Amniotic stem cell (primary cell): ENCODE data around the gene SYN1.
"Not testable (repeated sequence)": the region's sequence is repeated elsewhere in the genome, so short reads cannot be mapped to it uniquely, and the experiment has no call there.

Experiments used
- DNase-seq: peaks from one replicate; lab custom pipeline; 2025; lab: John Stamatoyannopoulos, UW

The SYN1 gene

GRCh38 chrX:47619486-47620302 lies at the start of gene SYN1:
SYN1 (minus strand) TSS chrX:47619857; CDS start chrX:47619728, 129 bp downstream.
- DNase-seq: peak; percentile 4

GRCh38 chrX:47665797-47666196 lies 46.1 kb upstream of the SYN1 start:
- not testable (repeated sequence) for DNase-seq

GRCh38 chrX:47664737-47665136 lies 45.1 kb upstream of the SYN1 start:
- DNase-seq: no peak

GRCh38 chrX:47662144-47662657 lies 42.5 kb upstream of the SYN1 start:
- DNase-seq: peak; percentile 55

- no peak for DNase-seq
These were observed 41.9 kb upstream of the SYN1 start for GRCh38 chrX:47661539-47661938.

- no peak for DNase-seq
These were observed 39.7 kb upstream of the SYN1 start for GRCh38 chrX:47659421-47659726.

- DNase-seq: peak; percentile 85
These were observed 39.2 kb upstream of the SYN1 start, which contains the start of gene UXT for GRCh38 chrX:47658684-47659420. UXT (minus strand) TSS chrX:47659180; CDS start chrX:47658927, 253 bp downstream.

- DNase-seq: no peak
These were observed 38.6 kb upstream of the SYN1 start for GRCh38 chrX:47658301-47658683.

- DNase-seq: no peak
These were observed 31.6 kb upstream of the SYN1 start for GRCh38 chrX:47651043-47651905.

- peak; percentile 88 for DNase-seq
These were observed 30.7 kb upstream of the SYN1 start, which contains the start of gene ELK1 for GRCh38 chrX:47650164-47651042. ELK1 (minus strand) TSS chrX:47650563; CDS start chrX:47641441, 9,122 bp downstream.

- DNase-seq: no peak
These were observed 30.1 kb upstream of the SYN1 start for GRCh38 chrX:47649781-47650163.

- no peak for DNase-seq
These were observed 29.6 kb upstream of the SYN1 start for GRCh38 chrX:47649271-47649670.

- DNase-seq: no peak
These were observed 28.7 kb upstream of the SYN1 start for GRCh38 chrX:47648376-47648775.

GRCh38 chrX:47646636-47647035 lies 27.0 kb upstream of the SYN1 start:
- DNase-seq: no peak

GRCh38 chrX:47645530-47645929 lies 25.9 kb upstream of the SYN1 start:
- no peak for DNase-seq

GRCh38 chrX:47644557-47645091 lies 25.0 kb upstream of the SYN1 start:
- no peak for DNase-seq

- no peak for DNase-seq
These were observed 24.3 kb upstream of the SYN1 start for GRCh38 chrX:47643926-47644325.

GRCh38 chrX:47638816-47639215 lies 19.2 kb upstream of the SYN1 start:
- no peak for DNase-seq

- no peak for DNase-seq
These were observed 18.0 kb upstream of the SYN1 start for GRCh38 chrX:47637546-47638195.

GRCh38 chrX:47634871-47635575 lies 15.4 kb upstream of the SYN1 start:
- DNase-seq: no peak
